ENCODE data around the gene SH2D3C. TPM values are rescaled to one million over a fixed set of nuclear protein-coding genes. Genes with fewer than 3 reads are reported as not detected.

Gene SH2D3C
- polyA plus RNA-seq, 1 donor from 2014 or later: 14.5 TPM

GRCh38 chr9:127794001-127794791 is 15.7 kb upstream of the SH2D3C start:
- Histone ChIP-seq H3K79me2 (replicated peaks; ENCODE audit: insufficient read depth, low read length) (no peaks in the 10 kb centered on the region), H3K36me3 (ENCODE audit: insufficient read depth, low read length) (peaks cover 1% of the 10 kb centered on the region), H3K9me3 (ENCODE audit: low read length) (no peaks in the 10 kb centered on the region), H3K9me2 (ENCODE audit: insufficient read depth, low read length) (no peaks in the 10 kb centered on the region), H3K27me3 (ENCODE audit: insufficient read depth, low read depth, low read length) (no peaks in the 10 kb centered on the region), H3K4me3 (ENCODE audit: low read length) (no peak overlapping the region), H3K4me2 (ENCODE audit: low read length) (no peak overlapping the region), H3F3A (ENCODE audit: insufficient read depth, low read length, poor library complexity, severe bottlenecking) (no peaks in the 10 kb centered on the region), H3K9ac (ENCODE audit: low read length) (no peak overlapping the region), H4K20me1 (ENCODE audit: insufficient read depth) (no peaks in the 10 kb centered on the region), H3K27ac (ENCODE audit: low read length) (no peak overlapping the region), H2AFZ (ENCODE audit: low read depth, low read length) (no peak overlapping the region)
- no peak for TF ChIP-seq TAF1 (IDR thresholded peaks at IDR 0.05; ENCODE audit: low read depth)
- TF ChIP-seq, protein P1, sequence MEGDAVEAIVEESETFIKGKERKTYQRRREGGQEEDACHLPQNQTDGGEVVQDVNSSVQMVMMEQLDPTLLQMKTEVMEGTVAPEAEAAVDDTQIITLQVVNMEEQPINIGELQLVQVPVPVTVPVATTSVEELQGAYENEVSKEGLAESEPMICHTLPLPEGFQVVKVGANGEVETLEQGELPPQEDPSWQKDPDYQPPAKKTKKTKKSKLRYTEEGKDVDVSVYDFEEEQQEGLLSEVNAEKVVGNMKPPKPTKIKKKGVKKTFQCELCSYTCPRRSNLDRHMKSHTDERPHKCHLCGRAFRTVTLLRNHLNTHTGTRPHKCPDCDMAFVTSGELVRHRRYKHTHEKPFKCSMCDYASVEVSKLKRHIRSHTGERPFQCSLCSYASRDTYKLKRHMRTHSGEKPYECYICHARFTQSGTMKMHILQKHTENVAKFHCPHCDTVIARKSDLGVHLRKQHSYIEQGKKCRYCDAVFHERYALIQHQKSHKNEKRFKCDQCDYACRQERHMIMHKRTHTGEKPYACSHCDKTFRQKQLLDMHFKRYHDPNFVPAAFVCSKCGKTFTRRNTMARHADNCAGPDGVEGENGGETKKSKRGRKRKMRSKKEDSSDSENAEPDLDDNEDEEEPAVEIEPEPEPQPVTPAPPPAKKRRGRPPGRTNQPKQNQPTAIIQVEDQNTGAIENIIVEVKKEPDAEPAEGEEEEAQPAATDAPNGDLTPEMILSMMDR (IDR thresholded peaks at IDR 0.05; ENCODE audit: poor library complexity, severe bottlenecking): no peak
- no peak for TF ChIP-seq MXI1 (conservative IDR thresholded peaks at IDR 0.05; ENCODE audit: poor library complexity, severe bottlenecking)
- TF ChIP-seq POLR2AphosphoS5 (IDR thresholded peaks at IDR 0.05): peak; percentile 28
- no peak for TF ChIP-seq RAD21 (conservative IDR thresholded peaks at IDR 0.05)

GRCh38 chr9:127793093-127793708 is 14.7 kb upstream of the SH2D3C start:
- Histone ChIP-seq H3K79me2 (replicated peaks; ENCODE audit: insufficient read depth, low read length) (no peaks in the 10 kb centered on the region), H3K27me3 (ENCODE audit: insufficient read depth, low read depth, low read length) (no peaks in the 10 kb centered on the region), H3K9me2 (ENCODE audit: insufficient read depth, low read length) (no peaks in the 10 kb centered on the region), H3K9ac (ENCODE audit: low read length) (no peak overlapping the region), H3K27ac (ENCODE audit: low read length) (no peak overlapping the region), H4K20me1 (ENCODE audit: insufficient read depth) (no peaks in the 10 kb centered on the region), H3K9me3 (ENCODE audit: low read length) (no peaks in the 10 kb centered on the region), H3K4me3 (ENCODE audit: low read length) (no peak overlapping the region), H3K4me2 (ENCODE audit: low read length) (no peak overlapping the region), H2AFZ (ENCODE audit: low read depth, low read length) (no peak overlapping the region), H3F3A (ENCODE audit: insufficient read depth, low read length, poor library complexity, severe bottlenecking) (no peaks in the 10 kb centered on the region), H3K36me3 (ENCODE audit: insufficient read depth, low read length) (peaks cover 7% of the 10 kb centered on the region)
- peak; percentile 37 for TF ChIP-seq POLR2AphosphoS5 (IDR thresholded peaks at IDR 0.05)
- TF ChIP-seq EP300 (conservative IDR thresholded peaks at IDR 0.05; ENCODE audit: poor library complexity, severe bottlenecking): no peak

GRCh38 chr9:127792417-127793031 is 14.1 kb upstream of the SH2D3C start:
- Histone ChIP-seq H3K4me3 (ENCODE audit: low read length) (no peak overlapping the region), H4K20me1 (ENCODE audit: insufficient read depth) (no peaks in the 10 kb centered on the region), H3K9me2 (ENCODE audit: insufficient read depth, low read length) (no peaks in the 10 kb centered on the region), H3K9me3 (ENCODE audit: low read length) (no peaks in the 10 kb centered on the region), H3K4me2 (ENCODE audit: low read length) (no peak overlapping the region), H2AFZ (ENCODE audit: low read depth, low read length) (no peak overlapping the region), H3K9ac (ENCODE audit: low read length) (no peak overlapping the region), H3K36me3 (ENCODE audit: insufficient read depth, low read length) (peaks cover 7% of the 10 kb centered on the region), H3K27me3 (ENCODE audit: insufficient read depth, low read depth, low read length) (no peaks in the 10 kb centered on the region), H3F3A (ENCODE audit: insufficient read depth, low read length, poor library complexity, severe bottlenecking) (no peaks in the 10 kb centered on the region), H3K27ac (ENCODE audit: low read length) (no peak overlapping the region), H3K79me2 (replicated peaks; ENCODE audit: insufficient read depth, low read length) (peaks cover 4% of the 10 kb centered on the region)
- TF ChIP-seq EZH2 (IDR thresholded peaks at IDR 0.05; ENCODE audit: borderline replicate concordance, insufficient read depth, low read length, poor library complexity, severe bottlenecking): no peak
- no peak for TF ChIP-seq TAF1 (IDR thresholded peaks at IDR 0.05; ENCODE audit: low read depth)
- no peak for TF ChIP-seq EP300 (conservative IDR thresholded peaks at IDR 0.05; ENCODE audit: poor library complexity, severe bottlenecking)
- no peak for TF ChIP-seq MXI1 (conservative IDR thresholded peaks at IDR 0.05; ENCODE audit: poor library complexity, severe bottlenecking)
- no peak for TF ChIP-seq POLR2AphosphoS5 (IDR thresholded peaks at IDR 0.05)
- TF ChIP-seq, protein P1 (IDR thresholded peaks at IDR 0.05; ENCODE audit: poor library complexity, severe bottlenecking): no peak
- TF ChIP-seq SMC3 (conservative IDR thresholded peaks at IDR 0.05; ENCODE audit: poor library complexity): no peak
- TF ChIP-seq, protein P2, sequence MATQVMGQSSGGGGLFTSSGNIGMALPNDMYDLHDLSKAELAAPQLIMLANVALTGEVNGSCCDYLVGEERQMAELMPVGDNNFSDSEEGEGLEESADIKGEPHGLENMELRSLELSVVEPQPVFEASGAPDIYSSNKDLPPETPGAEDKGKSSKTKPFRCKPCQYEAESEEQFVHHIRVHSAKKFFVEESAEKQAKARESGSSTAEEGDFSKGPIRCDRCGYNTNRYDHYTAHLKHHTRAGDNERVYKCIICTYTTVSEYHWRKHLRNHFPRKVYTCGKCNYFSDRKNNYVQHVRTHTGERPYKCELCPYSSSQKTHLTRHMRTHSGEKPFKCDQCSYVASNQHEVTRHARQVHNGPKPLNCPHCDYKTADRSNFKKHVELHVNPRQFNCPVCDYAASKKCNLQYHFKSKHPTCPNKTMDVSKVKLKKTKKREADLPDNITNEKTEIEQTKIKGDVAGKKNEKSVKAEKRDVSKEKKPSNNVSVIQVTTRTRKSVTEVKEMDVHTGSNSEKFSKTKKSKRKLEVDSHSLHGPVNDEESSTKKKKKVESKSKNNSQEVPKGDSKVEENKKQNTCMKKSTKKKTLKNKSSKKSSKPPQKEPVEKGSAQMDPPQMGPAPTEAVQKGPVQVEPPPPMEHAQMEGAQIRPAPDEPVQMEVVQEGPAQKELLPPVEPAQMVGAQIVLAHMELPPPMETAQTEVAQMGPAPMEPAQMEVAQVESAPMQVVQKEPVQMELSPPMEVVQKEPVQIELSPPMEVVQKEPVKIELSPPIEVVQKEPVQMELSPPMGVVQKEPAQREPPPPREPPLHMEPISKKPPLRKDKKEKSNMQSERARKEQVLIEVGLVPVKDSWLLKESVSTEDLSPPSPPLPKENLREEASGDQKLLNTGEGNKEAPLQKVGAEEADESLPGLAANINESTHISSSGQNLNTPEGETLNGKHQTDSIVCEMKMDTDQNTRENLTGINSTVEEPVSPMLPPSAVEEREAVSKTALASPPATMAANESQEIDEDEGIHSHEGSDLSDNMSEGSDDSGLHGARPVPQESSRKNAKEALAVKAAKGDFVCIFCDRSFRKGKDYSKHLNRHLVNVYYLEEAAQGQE (IDR thresholded peaks at IDR 0.05; ENCODE audit: borderline replicate concordance): no peak
- no peak for TF ChIP-seq RAD21 (conservative IDR thresholded peaks at IDR 0.05)
